Medulla oblongata (tissue), 1 donor: ENCODE measurements around the gene NGB.
"Not testable (repeated sequence)": the region's sequence is repeated elsewhere in the genome, so short reads cannot be mapped to it uniquely, and the experiment has no call there.

Source experiments
- DNase-seq: peaks from one replicate; pipeline ENCODE4 v3.0.0-alpha.2; 2015; ENCODE audit errors: extremely low spot score

The NGB gene

GRCh38 chr14:77296155-77296554, 25.1 kb upstream of the NGB start:
- DNase-seq, result no peak

DNA sequence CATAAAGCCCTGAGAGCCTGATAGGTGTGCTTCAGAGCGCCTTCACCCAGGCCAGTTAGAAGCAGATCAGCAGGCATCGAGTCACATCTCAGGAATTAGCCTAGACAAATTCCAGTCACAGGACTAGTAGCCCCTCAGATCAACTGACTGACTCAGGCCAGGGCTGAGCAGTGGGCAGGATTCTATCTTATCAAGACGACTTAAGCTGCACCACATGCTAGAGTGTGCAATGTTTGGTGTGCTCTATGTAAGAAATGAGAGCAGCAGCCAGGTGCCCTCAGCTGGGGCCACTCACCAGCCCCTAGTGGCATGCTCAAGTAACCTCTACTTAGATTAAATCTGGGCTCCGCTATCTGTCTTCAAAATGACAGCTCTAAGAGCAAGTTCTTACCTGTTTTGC, 19.7 kb upstream of the NGB start:
- no peak for DNase-seq

DNA sequence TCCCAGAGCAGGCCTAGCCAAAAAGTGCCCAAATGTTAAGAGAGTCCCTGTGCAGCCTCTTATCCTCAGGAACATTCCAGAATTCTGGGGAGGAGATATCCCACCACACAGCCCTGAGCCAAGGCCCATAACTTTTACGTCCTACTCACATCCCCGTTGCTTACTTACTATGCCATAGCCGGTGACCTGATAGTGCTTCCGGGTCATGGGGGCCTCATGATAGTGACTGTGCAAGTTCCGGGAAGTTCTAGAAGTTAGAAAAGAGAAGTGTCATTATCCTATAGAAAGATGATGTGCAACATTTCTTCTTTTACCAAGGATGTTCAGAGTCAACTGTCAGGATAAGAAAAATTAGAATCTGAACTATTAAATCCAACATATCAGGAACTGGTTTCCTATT, 15.6 kb upstream of the NGB start:
- DNase-seq, result no peak

- DNase-seq, result no peak
Measured at GRCh38 chr14:77284466-77284865, 13.5 kb upstream of the NGB start.

DNA sequence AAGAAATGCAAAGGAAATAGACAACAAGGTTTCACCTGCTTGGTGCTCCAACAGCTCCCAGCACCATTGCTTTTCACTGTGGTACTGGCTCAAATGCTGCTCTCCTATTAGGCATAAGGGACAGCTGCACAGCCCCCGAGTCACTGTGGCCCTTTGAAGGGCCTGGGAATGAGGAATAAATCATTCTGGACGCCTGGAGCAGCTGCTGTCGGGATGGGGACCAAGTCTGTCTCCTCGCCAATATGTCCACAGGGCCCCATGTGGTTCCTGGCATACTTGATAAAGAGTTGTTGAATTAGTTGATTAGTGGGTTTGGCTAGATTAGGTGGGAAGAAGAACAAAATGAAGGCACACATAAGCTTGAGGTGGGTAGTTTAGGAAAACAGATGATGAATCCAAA, 13.1 kb upstream of the NGB start:
- DNase-seq, result no peak

- DNase-seq, result no peak
Measured at GRCh38 chr14:77281852-77282410, 10.9 kb upstream of the NGB start.

DNA sequence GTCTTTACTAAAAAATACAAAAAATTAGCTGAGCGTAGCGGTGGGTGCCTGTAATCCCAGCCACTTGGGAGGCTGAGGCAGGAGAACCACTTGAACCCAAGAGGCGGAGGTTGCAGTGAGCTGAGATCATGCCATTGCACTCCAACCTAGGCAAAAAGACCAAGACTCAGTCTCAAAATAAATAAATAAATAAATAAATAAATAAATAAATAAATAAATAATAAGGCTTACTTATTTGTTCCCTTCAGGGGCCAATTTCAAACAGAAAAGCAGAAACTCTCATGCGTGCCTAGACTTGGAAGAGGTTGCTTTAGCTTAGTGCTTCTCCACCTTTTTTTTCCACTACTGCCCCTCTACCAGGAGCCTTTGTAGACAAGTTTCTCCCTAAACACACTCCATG, 9.9 kb upstream of the NGB start:
- DNase-seq, result not testable (repeated sequence)

GRCh38 chr14:77279719-77280118, 8.7 kb upstream of the NGB start:
- no peak for DNase-seq

GRCh38 chr14:77278461-77279230, 7.6 kb upstream of the NGB start:
- DNase-seq, result no peak

DNA sequence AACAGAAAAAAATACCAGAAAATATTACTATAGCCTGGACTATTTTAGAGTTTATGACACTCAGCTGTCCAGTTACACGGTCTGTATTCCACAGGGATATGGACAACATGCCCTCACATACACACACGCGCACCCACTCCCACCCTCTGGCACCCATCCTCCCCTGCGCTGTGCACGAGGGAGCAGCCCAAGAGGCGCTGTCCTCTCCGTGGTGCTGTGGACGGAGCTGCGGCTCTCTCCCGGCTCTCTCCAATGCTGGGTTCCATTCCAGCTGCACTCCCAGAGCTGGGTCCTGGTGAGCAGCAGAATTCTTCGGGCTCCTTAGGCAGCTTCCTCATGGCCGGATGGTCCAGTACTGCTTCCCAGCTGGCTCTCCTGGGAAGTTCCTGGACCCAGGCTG, 6.0 kb upstream of the NGB start:
- DNase-seq, result no peak

DNA sequence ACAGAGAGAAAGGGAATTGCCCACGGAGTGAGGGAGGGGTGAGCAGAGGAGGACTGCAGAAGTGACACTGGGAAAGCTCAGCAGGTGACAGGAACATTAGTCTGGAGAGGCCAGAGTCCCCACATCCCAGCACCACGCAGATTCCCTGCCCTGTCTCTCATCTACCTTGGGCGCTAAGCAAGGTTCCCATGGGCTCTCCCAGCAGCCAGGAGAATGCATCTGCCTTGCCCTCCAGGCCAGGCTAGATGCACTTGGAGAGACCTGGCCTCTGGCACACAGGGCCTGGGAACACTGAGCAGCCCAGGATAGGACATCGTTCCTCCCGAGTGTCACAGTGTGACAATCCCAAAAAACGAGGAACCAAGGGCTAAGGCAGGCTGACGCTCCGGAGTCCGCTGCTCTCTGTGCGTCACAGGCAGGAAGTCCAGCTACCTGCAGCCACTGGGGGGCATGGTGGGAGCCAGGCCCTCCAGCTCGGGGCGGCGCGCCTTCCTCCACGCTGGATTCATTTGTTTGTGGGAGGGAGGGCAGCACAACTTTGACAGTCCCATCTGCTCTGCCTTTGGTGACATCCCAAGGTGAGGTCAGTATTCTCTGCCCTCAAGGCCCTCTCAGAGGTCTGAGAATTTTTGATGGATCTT, 5.4 kb upstream of the NGB start:
- no peak for DNase-seq

DNA sequence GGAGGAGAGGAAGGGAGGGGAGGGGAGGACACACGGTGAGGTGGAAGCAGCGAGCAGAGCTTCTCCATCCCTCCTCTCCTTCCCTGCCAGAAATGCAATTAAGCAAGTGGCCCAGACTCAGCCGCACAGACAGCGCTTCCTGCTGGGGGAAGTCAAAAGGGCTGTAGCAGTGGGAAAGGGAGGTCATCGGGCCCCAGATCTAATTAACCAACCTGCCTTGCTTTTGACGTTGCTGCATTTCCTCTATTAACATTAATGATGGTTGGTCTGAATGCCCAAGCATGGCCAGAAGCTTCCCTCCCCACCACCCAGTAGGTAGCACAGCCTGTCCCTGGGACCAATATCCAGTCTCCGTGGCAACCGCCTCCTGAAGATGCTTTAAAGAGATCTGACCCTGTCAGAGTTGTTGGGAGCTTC, 4.6 kb upstream of the NGB start:
- DNase-seq, result peak; percentile 52

- peak; percentile 85 for DNase-seq
Measured at GRCh38 chr14:77275041-77275580, 4.1 kb upstream of the NGB start.

DNA sequence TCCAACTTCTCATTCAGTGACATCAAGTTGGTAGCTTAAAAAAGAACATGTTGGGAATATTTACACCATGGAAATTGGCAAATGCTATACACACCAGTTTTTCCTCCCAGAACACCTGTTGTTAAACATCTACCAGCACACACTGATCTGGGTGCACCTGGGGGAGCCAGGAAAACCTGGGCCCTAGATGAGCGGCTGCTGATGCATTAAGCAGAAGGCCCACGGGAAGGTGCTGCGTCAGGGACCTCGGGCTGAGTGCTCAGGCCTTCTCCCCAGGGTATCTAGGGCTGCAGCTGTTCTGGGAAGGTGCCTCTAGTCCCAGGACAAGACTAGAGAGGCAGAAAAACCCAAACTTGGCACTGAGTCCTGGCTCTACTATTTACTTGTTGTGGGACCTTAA, 2.8 kb upstream of the NGB start:
- DNase-seq, result no peak

DNA sequence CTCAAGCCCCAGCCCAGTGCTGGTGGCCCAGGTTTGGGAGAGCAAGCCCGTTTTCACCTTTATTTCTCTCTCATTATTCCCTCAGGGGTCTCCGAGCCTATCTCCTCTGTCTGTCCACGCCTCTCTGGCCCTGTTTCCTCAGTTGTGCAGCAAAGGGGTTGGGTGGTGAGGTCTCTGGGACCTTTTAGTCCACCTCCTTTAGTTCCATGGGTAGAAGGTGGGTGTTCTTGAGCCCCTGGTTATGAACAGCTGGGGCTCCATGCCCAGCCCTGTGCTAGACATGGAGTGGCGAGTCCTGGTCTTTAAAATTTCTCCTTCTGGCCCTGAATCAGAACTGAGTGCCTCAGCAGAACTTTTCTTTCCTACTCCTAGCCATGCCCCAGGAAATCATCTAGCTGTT, 1.3 kb upstream of the NGB start:
- no peak for DNase-seq

- no peak for DNase-seq
Measured at GRCh38 chr14:77270361-77271112, 469 bp downstream of the NGB start.

- no peak for DNase-seq
Measured at GRCh38 chr14:77268989-77269600, 1.9 kb downstream of the NGB start.

- no peak for DNase-seq
Measured at GRCh38 chr14:77267937-77268699, 2.9 kb downstream of the NGB start.

GRCh38 chr14:77266336-77266735, 4.7 kb downstream of the NGB start:
- no peak for DNase-seq

DNA sequence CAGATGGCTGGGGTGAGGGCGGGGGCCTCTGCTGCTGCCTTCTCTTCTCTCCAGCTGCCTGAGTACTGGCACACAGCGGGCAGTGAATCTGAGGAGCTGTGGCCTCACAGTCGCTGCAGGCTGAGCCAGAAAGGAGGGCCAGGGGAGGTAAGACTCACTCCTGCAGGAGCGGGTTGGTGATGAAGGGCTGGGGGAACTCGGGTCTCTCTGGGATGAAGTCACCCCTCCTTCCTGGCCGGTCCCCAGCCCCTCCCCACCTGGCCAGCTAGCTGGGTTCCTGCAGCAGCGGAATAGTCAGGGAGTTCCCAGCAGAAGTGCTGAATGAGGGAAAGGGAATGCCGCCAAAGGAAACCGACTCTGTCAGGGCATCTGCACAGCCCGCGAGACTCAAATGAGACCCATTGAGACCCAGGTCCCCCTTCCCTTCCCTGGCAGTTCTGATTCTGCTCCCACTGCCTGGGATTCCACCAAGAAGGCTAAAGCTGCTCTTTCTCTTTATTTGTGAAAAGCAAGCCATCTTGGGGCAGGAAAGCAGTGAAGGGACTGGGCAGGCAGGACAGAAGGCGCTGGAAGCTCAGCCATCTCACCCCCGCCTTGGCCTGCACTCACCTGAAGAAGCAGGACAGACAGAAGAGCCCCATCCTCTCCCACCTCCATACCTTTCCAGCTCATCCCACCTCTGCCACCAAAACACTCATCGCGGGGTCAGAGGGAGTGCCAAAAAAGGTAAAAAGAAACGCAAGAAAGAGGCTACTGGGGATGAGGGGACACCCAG, 5.3 kb downstream of the NGB start:
- no peak for DNase-seq
